HEK293T (cell line): ENCODE results near the gene CRTAP.

Experiments
- CTBP1 ChIP-seq: fragments of 450-650 bp; IDR thresholded peaks from 2 replicates; pipeline ENCODE4 v1.6.1; 2016; ENCODE audit warnings: borderline replicate concordance
- HDGF ChIP-seq: fragments of 450-650 bp; IDR thresholded peaks from 2 replicates; pipeline ENCODE4 v1.6.1; 2017; ENCODE audit warnings: antibody characterized with exemption, borderline replicate concordance
- L3MBTL2 ChIP-seq: fragments of 450-650 bp; conservative IDR thresholded peaks from 2 replicates; pipeline ENCODE4 v1.6.1; 2016; ENCODE audit warnings: mild to moderate bottlenecking
- NFRKB ChIP-seq: fragments of 450-650 bp; IDR thresholded peaks from 2 replicates; pipeline ENCODE4 v1.6.1; 2016; ENCODE audit warnings: mild to moderate bottlenecking, moderate library complexity
- PKNOX1 ChIP-seq: fragments of 450-650 bp; IDR thresholded peaks from 2 replicates; pipeline ENCODE4 v1.6.1; 2016
- SP1 ChIP-seq: fragments of 450-650 bp; IDR thresholded peaks from 2 replicates; pipeline ENCODE4 v1.6.1; 2017
- SUZ12 ChIP-seq: fragments of 450-650 bp; IDR thresholded peaks from 2 replicates; pipeline ENCODE4 v1.6.1; 2016; ENCODE audit warnings: mild to moderate bottlenecking
- TARDBP ChIP-seq: fragments of 450-650 bp; IDR thresholded peaks from 2 replicates; pipeline ENCODE4 v1.6.1; 2016
- ZNF384 ChIP-seq: fragments of 450-650 bp; IDR thresholded peaks from 2 replicates; pipeline ENCODE4 v1.6.1; 2016

GRCh38 chr3:33088691-33089090 lies 25.1 kb upstream of the CRTAP start:
- no peak for TF ChIP-seq SUZ12
- TF ChIP-seq HDGF = no peak
- TF ChIP-seq TARDBP = no peak
- no peak for TF ChIP-seq CTBP1
- TF ChIP-seq NFRKB = no peak
- TF ChIP-seq SP1 = no peak
- TF ChIP-seq L3MBTL2 = no peak
- TF ChIP-seq ZNF384 = no peak
- no peak for TF ChIP-seq PKNOX1
